ENCODE results near the gene RBM26. TPM values are rescaled to one million over a fixed set of nuclear protein-coding genes. Genes with fewer than 3 reads are reported as not detected.

Gene RBM26
- total RNA-seq, 3 donors from 2014 or later (not counting 1 experiment from before 2014, with no cell fraction given), result 59.3 to 70.3 (median 66.5) TPM

GRCh38 chr13:79270859-79271258, 135.2 kb downstream of the RBM26 start:
- TF ChIP-seq CTCF (IDR thresholded peaks at IDR 0.05), result no peak
- Histone ChIP-seq H3K27ac (ENCODE audit: low read length) (no peak overlapping the region), H3K36me3 (ENCODE audit: control insufficient read depth, insufficient read depth, low read length) (no peaks in the 10 kb centered on the region), H3K9me3 (ENCODE audit: control insufficient read depth, insufficient read depth, low read length) (no peaks in the 10 kb centered on the region), H3K4me1 (ENCODE audit: control insufficient read depth, insufficient read depth, low read length) (no peaks in the 10 kb centered on the region), H3K4me3 (ENCODE audit: low read length) (no peak overlapping the region), H3K27me3 (ENCODE audit: control insufficient read depth, insufficient read depth, low read length) (no peaks in the 10 kb centered on the region)
- WGBS (ENCODE audit: insufficient coverage), result 85% methylated on average over 2 of the region's 3 CpGs
- ATAC-seq (no peak), DNase-seq (no peak)
- Mint-ChIP-seq H3K36me3 (no peaks in the 10 kb centered on the region), H3K27ac (no peak overlapping the region), H3K27me3 (ENCODE audit: low read depth in 2 of 2) (peaks cover 9 to 13% of the 10 kb centered on the region in 2 donors), H3K9me3 (no peaks in the 10 kb centered on the region), H3K4me3 (no peak overlapping the region), H3K4me1 (no peaks in the 10 kb centered on the region)
- intact Hi-C loops (cut with micrococcal nuclease), result no loop called here

Other genes with a start within 250 kb of the RBM26 start
- gene NDFIP2, start 74.9 kb upstream of the RBM26 start, total RNA-seq, result 1 to 10 TPM; 2.6 to 9.6 (median 3.6) TPM

All from natural killer cell (primary cell).